Measurements from ENCODE around the gene SCN8A. TPM values are rescaled to one million over a fixed set of nuclear protein-coding genes. Genes with fewer than 3 reads are reported as not detected.

The SCN8A gene
- total RNA-seq, 1 experiment from 2014 or later, result 5.4 TPM

DNA sequence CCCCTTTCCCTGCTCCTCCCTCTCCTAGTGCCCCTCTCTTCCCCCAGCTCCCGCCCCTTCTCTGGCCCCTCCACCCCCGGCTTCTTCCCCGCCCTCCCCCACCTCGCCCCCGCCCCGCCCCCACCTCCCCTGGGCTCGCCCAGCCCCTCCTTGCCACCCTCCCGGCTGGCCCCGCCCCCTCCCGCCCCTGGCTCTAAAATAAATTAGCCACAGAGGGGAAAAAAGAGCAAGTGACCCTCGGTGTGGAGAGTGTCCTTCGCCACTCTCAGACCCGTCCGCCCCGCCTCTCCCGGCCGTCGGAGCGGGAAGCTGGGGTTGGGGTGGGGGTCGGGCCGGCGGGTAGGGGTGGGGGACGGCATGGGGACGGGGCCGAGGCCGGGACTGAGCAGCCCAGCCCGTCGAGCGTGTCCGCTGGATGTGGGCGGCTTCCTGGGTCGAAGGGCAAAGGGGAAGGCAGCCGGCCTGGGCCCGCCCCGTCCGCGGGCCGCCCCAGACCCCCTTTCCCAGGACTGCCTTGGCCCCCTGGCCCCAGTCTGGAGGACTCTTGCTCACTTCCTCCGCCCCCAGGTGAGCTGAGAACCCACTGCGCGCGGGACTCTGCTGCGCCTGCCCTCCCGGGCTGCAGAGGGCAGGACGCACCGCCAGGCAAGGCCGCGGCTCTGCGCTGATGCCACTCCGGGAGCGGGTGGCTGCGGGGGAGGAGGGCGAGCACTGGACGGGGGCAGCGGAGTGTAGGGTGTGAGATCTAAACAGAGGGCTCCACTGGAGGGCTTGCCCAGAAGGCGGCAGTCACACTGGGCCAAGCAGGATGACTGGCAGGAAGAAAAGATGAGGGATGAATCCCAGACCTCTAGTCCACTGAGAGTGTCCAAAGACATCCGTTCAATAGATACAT lies 258.1 kb downstream of the SCN8A start:
- DNase-seq, result no peak
- H3K4me3 Mint-ChIP-seq (ENCODE audit: low read depth, unreplicated experiment), result no peak overlapping the region
- TF ChIP-seq, protein P1, sequence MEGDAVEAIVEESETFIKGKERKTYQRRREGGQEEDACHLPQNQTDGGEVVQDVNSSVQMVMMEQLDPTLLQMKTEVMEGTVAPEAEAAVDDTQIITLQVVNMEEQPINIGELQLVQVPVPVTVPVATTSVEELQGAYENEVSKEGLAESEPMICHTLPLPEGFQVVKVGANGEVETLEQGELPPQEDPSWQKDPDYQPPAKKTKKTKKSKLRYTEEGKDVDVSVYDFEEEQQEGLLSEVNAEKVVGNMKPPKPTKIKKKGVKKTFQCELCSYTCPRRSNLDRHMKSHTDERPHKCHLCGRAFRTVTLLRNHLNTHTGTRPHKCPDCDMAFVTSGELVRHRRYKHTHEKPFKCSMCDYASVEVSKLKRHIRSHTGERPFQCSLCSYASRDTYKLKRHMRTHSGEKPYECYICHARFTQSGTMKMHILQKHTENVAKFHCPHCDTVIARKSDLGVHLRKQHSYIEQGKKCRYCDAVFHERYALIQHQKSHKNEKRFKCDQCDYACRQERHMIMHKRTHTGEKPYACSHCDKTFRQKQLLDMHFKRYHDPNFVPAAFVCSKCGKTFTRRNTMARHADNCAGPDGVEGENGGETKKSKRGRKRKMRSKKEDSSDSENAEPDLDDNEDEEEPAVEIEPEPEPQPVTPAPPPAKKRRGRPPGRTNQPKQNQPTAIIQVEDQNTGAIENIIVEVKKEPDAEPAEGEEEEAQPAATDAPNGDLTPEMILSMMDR (IDR thresholded peaks at IDR 0.05; ENCODE audit: unreplicated experiment), result no peak
- H3K36me3 Mint-ChIP-seq (ENCODE audit: insufficient read depth, unreplicated experiment), result no peaks in the 10 kb centered on the region
- peaks cover 7% of the 10 kb centered on the region for H3K4me1 Mint-ChIP-seq (ENCODE audit: low read depth, unreplicated experiment)
- H3K27me3 Mint-ChIP-seq (ENCODE audit: unreplicated experiment), result peaks cover 75% of the 10 kb centered on the region
- intact Hi-C loops (cut with micrococcal nuclease; ENCODE audit: unreplicated experiment), result no loop called here
- CTCF ChIA-PET, result no interaction called here
- no TSS peak for BruUV-seq (replicated peaks)
- H3K9me3 Mint-ChIP-seq (ENCODE audit: low read depth, unreplicated experiment), result no peaks in the 10 kb centered on the region
- no peak overlapping the region for H3K27ac Mint-ChIP-seq (ENCODE audit: unreplicated experiment)

- H3K27me3 Mint-ChIP-seq (ENCODE audit: unreplicated experiment), result peaks cover 66% of the 10 kb centered on the region
- H3K4me3 Mint-ChIP-seq (ENCODE audit: low read depth, unreplicated experiment), result no peak overlapping the region
- H3K36me3 Mint-ChIP-seq (ENCODE audit: insufficient read depth, unreplicated experiment), result no peaks in the 10 kb centered on the region
- H3K4me1 Mint-ChIP-seq (ENCODE audit: low read depth, unreplicated experiment), result peaks cover 7% of the 10 kb centered on the region
- TF ChIP-seq, protein P1 (IDR thresholded peaks at IDR 0.05; ENCODE audit: unreplicated experiment), result no peak
- H3K9me3 Mint-ChIP-seq (ENCODE audit: low read depth, unreplicated experiment), result no peaks in the 10 kb centered on the region
- intact Hi-C loops (cut with micrococcal nuclease; ENCODE audit: unreplicated experiment), result no loop called here
- no TSS peak for BruUV-seq (replicated peaks)
- no peak overlapping the region for H3K27ac Mint-ChIP-seq (ENCODE audit: unreplicated experiment)
- DNase-seq, result no peak
- CTCF ChIA-PET, result no interaction called here
Observed at GRCh38 chr12:51850081-51850964, 259.3 kb downstream of the SCN8A start.

GRCh38 chr12:51850965-51851299 lies 259.9 kb downstream of the SCN8A start:
- no TSS peak for BruUV-seq (replicated peaks)
- Mint-ChIP-seq H3K27ac (ENCODE audit: unreplicated experiment) (no peak overlapping the region), H3K27me3 (ENCODE audit: unreplicated experiment) (peaks cover 65% of the 10 kb centered on the region), H3K9me3 (ENCODE audit: low read depth, unreplicated experiment) (no peaks in the 10 kb centered on the region), H3K4me1 (ENCODE audit: low read depth, unreplicated experiment) (peaks cover 3% of the 10 kb centered on the region), H3K4me3 (ENCODE audit: low read depth, unreplicated experiment) (no peak overlapping the region), H3K36me3 (ENCODE audit: insufficient read depth, unreplicated experiment) (no peaks in the 10 kb centered on the region)
- CTCF ChIA-PET, result no interaction called here
- intact Hi-C loops (cut with micrococcal nuclease; ENCODE audit: unreplicated experiment), result no loop called here
- no peak for DNase-seq
- TF ChIP-seq, protein P1 (IDR thresholded peaks at IDR 0.05; ENCODE audit: unreplicated experiment), result no peak

GRCh38 chr12:51851413-51852124 lies 260.5 kb downstream of the SCN8A start:
- H3K9me3 Mint-ChIP-seq (ENCODE audit: low read depth, unreplicated experiment), result no peaks in the 10 kb centered on the region
- no TSS peak for BruUV-seq (replicated peaks)
- H3K4me1 Mint-ChIP-seq (ENCODE audit: low read depth, unreplicated experiment), result no peaks in the 10 kb centered on the region
- intact Hi-C loops (cut with micrococcal nuclease; ENCODE audit: unreplicated experiment), result no loop called here
- CTCF ChIA-PET, result interaction anchor here (1.2 kb wide), 1 partner anchor 27 kb away, joined by 4 read pairs; no protein-coding TSS in a partner anchor
- TF ChIP-seq, protein P1 (IDR thresholded peaks at IDR 0.05; ENCODE audit: unreplicated experiment), result no peak
- no peak overlapping the region for H3K4me3 Mint-ChIP-seq (ENCODE audit: low read depth, unreplicated experiment)
- H3K27ac Mint-ChIP-seq (ENCODE audit: unreplicated experiment), result no peak overlapping the region
- H3K27me3 Mint-ChIP-seq (ENCODE audit: unreplicated experiment), result peaks cover 65% of the 10 kb centered on the region
- H3K36me3 Mint-ChIP-seq (ENCODE audit: insufficient read depth, unreplicated experiment), result no peaks in the 10 kb centered on the region
- no peak for DNase-seq
